Central memory CD8-positive, alpha-beta T cell (primary cell): ENCODE measurements around the gene TOE1.

ENCODE experiments used
- ATAC-seq: fragments of 150-1000 bp; cut with Tn5 transposase; replicated peaks from 2 replicates; pipeline ENCODE4 v1.10.0; 2022; ENCODE audit warnings: mild to moderate bottlenecking, moderate FRiP score, moderate number of reproducible peaks; ENCODE audit not compliant: poor library complexity, severe bottlenecking; ENCODE audit errors: extremely low read depth
- DNase-seq, 2 donors: peaks; one replicate each; pipeline ENCODE4 v3.0.0; 2021; ENCODE audit warnings: low spot score in 2 of 2
- H3K27ac Mint-ChIP-seq: one replicate; pipeline ENCODE4 v1.8.0; 2022; ENCODE audit warnings: low read depth, mild to moderate bottlenecking, moderate library complexity, mixed read lengths
- H3K27me3 Mint-ChIP-seq: one replicate; pipeline ENCODE4 v1.8.0; 2022; ENCODE audit warnings: mixed read lengths
- H3K36me3 Mint-ChIP-seq: one replicate; pipeline ENCODE4 v1.8.0; 2022; ENCODE audit warnings: mild to moderate bottlenecking, moderate library complexity, mixed read lengths; ENCODE audit not compliant: insufficient read depth
- H3K4me1 Mint-ChIP-seq: one replicate; pipeline ENCODE4 v1.8.0; 2022; ENCODE audit warnings: mixed read lengths
- H3K4me3 Mint-ChIP-seq: one replicate; pipeline ENCODE4 v1.8.0; 2022; ENCODE audit warnings: mild to moderate bottlenecking, moderate library complexity, mixed read lengths
- H3K9me3 Mint-ChIP-seq: one replicate; pipeline ENCODE4 v1.8.0; 2022; ENCODE audit warnings: mixed read lengths

TOE1 gene

GRCh38 chr1:45331436-45332345 is 8.3 kb upstream of the TOE1 start:
- H3K27ac Mint-ChIP-seq = no peak overlapping the region
- no peak for ATAC-seq
- H3K4me1 Mint-ChIP-seq = peaks cover 36% of the 10 kb centered on the region
- no peak overlapping the region for H3K4me3 Mint-ChIP-seq
- H3K27me3 Mint-ChIP-seq = no peaks in the 10 kb centered on the region
- H3K9me3 Mint-ChIP-seq = no peaks in the 10 kb centered on the region
- DNase-seq = no peak
- peaks cover 4% of the 10 kb centered on the region for H3K36me3 Mint-ChIP-seq

GRCh38 chr1:45332346-45332720 is 7.6 kb upstream of the TOE1 start:
- ATAC-seq (no peak), DNase-seq (no peak)
- H3K9me3 Mint-ChIP-seq = no peaks in the 10 kb centered on the region
- H3K27ac Mint-ChIP-seq = no peak overlapping the region
- H3K4me3 Mint-ChIP-seq = no peak overlapping the region
- peaks cover 5% of the 10 kb centered on the region for H3K36me3 Mint-ChIP-seq
- no peaks in the 10 kb centered on the region for H3K27me3 Mint-ChIP-seq
- peaks cover 37% of the 10 kb centered on the region for H3K4me1 Mint-ChIP-seq

GRCh38 chr1:45334308-45335245 is 5.4 kb upstream of the TOE1 start:
- Mint-ChIP-seq H3K36me3 (peaks cover 9% of the 10 kb centered on the region), H3K4me1 (peaks cover 51% of the 10 kb centered on the region), H3K9me3 (no peaks in the 10 kb centered on the region), H3K4me3 (no peak overlapping the region), H3K27ac (no peak overlapping the region), H3K27me3 (no peaks in the 10 kb centered on the region)
- no peak for DNase-seq
- ATAC-seq = no peak

- peaks cover 62% of the 10 kb centered on the region for H3K4me1 Mint-ChIP-seq
- H3K36me3 Mint-ChIP-seq = peaks cover 12% of the 10 kb centered on the region
- no peaks in the 10 kb centered on the region for H3K9me3 Mint-ChIP-seq
- no peak for DNase-seq
- no peak for ATAC-seq
- no peaks in the 10 kb centered on the region for H3K27me3 Mint-ChIP-seq
- H3K4me3 Mint-ChIP-seq = no peak overlapping the region
- no peak overlapping the region for H3K27ac Mint-ChIP-seq
Measured at GRCh38 chr1:45335855-45336324, 4.1 kb upstream of the TOE1 start.

GRCh38 chr1:45337630-45338325 is 2.2 kb upstream of the TOE1 start:
- no peak overlapping the region for H3K27ac Mint-ChIP-seq
- no peaks in the 10 kb centered on the region for H3K9me3 Mint-ChIP-seq
- peaks cover 12% of the 10 kb centered on the region for H3K36me3 Mint-ChIP-seq
- no peak overlapping the region for H3K4me3 Mint-ChIP-seq
- ATAC-seq (no peak), DNase-seq (no peak)
- no peaks in the 10 kb centered on the region for H3K27me3 Mint-ChIP-seq
- H3K4me1 Mint-ChIP-seq = peaks cover 77% of the 10 kb centered on the region

GRCh38 chr1:45340816-45341466 is 971 bp downstream of the TOE1 start:
- Mint-ChIP-seq H3K4me3 (peak overlapping the region; percentile 97), H3K9me3 (no peaks in the 10 kb centered on the region), H3K27ac (peak overlapping the region; percentile 98), H3K27me3 (no peaks in the 10 kb centered on the region), H3K36me3 (peaks cover 26% of the 10 kb centered on the region), H3K4me1 (peaks cover 58% of the 10 kb centered on the region)
- DNase-seq (no peak), ATAC-seq (no peak)

- ATAC-seq (no peak), DNase-seq (no peak)
- H3K9me3 Mint-ChIP-seq = no peaks in the 10 kb centered on the region
- peaks cover 27% of the 10 kb centered on the region for H3K4me1 Mint-ChIP-seq
- H3K27me3 Mint-ChIP-seq = no peaks in the 10 kb centered on the region
- no peak overlapping the region for H3K4me3 Mint-ChIP-seq
- H3K36me3 Mint-ChIP-seq = peaks cover 27% of the 10 kb centered on the region
- no peak overlapping the region for H3K27ac Mint-ChIP-seq
Measured at GRCh38 chr1:45344499-45344898, 4.5 kb downstream of the TOE1 start.

- H3K27ac Mint-ChIP-seq = no peak overlapping the region
- H3K27me3 Mint-ChIP-seq = no peaks in the 10 kb centered on the region
- peaks cover 23% of the 10 kb centered on the region for H3K4me1 Mint-ChIP-seq
- H3K9me3 Mint-ChIP-seq = no peaks in the 10 kb centered on the region
- no peak overlapping the region for H3K4me3 Mint-ChIP-seq
- peaks cover 23% of the 10 kb centered on the region for H3K36me3 Mint-ChIP-seq
- ATAC-seq = no peak
- no peak for DNase-seq
Measured at GRCh38 chr1:45345014-45345413, 5.0 kb downstream of the TOE1 start.

- DNase-seq = no peak
- H3K4me3 Mint-ChIP-seq = no peak overlapping the region
- no peaks in the 10 kb centered on the region for H3K9me3 Mint-ChIP-seq
- ATAC-seq = no peak
- peaks cover 19% of the 10 kb centered on the region for H3K36me3 Mint-ChIP-seq
- H3K27me3 Mint-ChIP-seq = no peaks in the 10 kb centered on the region
- no peak overlapping the region for H3K27ac Mint-ChIP-seq
- H3K4me1 Mint-ChIP-seq = peaks cover 12% of the 10 kb centered on the region
Measured at GRCh38 chr1:45346473-45346872, 6.5 kb downstream of the TOE1 start.

GRCh38 chr1:45348020-45348419 is 8.1 kb downstream of the TOE1 start:
- peaks cover 17% of the 10 kb centered on the region for H3K36me3 Mint-ChIP-seq
- H3K4me1 Mint-ChIP-seq = no peaks in the 10 kb centered on the region
- no peaks in the 10 kb centered on the region for H3K9me3 Mint-ChIP-seq
- DNase-seq (no peak), ATAC-seq (no peak)
- no peak overlapping the region for H3K27ac Mint-ChIP-seq
- H3K27me3 Mint-ChIP-seq = no peaks in the 10 kb centered on the region
- no peak overlapping the region for H3K4me3 Mint-ChIP-seq

GRCh38 chr1:45348609-45348965 is 8.6 kb downstream of the TOE1 start:
- no peak for ATAC-seq
- Mint-ChIP-seq H3K4me3 (no peak overlapping the region), H3K36me3 (peaks cover 12% of the 10 kb centered on the region), H3K27ac (no peak overlapping the region), H3K27me3 (no peaks in the 10 kb centered on the region), H3K9me3 (no peaks in the 10 kb centered on the region), H3K4me1 (no peaks in the 10 kb centered on the region)
- no peak for DNase-seq
